GM18507 (cell line): Measurements from ENCODE around the gene PADI3.
"Not testable (repeated sequence)": the region's sequence is repeated elsewhere in the genome, so short reads cannot be mapped to it uniquely, and the experiment has no call there.

Source experiments
- DNase-seq: peaks from one replicate; pipeline ENCODE4 v3.0.0; 2011; ENCODE audit warnings: low read depth; ENCODE audit not compliant: insufficient read length; ENCODE audit errors: extremely low spot score
- FAIRE-seq: peaks from 2 replicates; lab custom pipeline; 2011; peaks lifted over from hg19 to GRCh38; lab: Jason Lieb, UNC

Gene PADI3

DNA sequence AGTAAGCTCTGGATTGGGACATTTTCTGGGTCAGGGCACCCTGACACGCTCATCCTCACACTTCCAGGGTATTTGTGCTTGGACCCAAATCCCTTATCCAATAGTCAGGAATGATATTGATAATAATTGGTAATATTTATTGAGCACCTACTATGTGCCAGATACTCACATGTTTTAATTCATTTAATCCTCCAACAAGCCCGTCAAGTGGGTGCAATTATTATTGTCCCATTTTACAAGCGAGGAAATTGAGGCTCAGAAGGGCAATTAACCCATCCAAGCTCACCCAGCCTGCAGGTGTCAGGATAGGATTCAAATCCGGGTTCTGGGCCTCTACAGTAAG is 11.4 kb upstream of the PADI3 start:
- no peak for DNase-seq
- no peak for FAIRE-seq

DNA sequence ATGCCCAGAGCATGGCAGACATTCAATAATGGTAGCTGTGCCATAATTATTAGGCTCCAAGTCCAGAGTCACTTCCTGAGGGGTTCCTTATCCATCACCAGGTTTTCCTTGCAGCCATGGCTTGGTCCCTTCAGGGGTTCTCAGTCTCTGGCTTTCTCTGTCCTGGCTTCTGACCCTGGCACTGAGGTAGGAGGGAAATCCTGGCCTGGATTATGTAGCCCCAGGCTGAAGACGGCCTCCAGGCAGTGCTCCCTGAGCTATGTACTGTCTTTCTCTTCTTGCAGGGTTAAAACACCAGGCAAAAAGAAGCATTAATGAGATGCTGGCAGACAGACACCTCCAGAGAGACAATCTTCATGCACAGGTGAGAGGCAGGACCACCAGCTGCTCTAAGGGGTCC is 9.5 kb upstream of the PADI3 start:
- FAIRE-seq (peak; percentile 42), DNase-seq (peak; percentile 46)

DNA sequence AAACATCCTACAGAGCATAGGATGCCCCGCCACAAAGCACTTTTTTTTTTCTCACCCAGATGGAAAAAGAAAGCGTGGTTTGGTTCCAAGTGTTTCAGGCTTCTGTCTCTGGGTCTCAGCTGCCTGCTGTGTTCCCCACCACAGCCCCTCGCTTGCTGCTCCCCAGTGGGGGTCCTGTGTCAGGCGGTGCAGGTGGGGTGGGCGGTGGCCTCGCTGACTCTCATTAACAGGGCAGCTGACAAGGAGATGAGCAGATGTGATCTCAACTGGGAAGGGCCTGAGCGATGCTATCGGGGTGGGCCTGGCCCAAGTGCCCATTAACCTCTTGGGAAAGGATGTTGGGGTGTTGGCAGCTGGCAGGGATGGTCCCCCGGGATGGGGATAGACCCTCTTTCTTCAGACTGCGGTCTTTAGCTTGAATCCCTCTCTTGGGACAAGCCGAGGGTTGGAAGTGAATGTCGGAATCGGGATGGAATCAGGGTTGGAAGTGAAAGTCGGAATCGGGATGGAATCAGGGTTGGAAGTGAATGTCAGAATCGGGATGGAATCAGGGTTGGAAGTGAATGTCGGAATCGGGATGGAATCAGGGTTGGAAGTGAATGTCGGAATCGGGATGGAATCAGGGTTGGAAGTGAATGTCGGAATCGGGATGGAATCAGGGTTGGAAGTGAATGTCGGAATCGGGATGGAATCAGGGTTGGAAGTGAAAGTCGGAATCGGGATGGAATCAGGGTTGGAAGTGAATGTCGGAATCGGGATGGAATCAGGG is 7.7 kb upstream of the PADI3 start:
- not testable (repeated sequence) for FAIRE-seq, DNase-seq

DNA sequence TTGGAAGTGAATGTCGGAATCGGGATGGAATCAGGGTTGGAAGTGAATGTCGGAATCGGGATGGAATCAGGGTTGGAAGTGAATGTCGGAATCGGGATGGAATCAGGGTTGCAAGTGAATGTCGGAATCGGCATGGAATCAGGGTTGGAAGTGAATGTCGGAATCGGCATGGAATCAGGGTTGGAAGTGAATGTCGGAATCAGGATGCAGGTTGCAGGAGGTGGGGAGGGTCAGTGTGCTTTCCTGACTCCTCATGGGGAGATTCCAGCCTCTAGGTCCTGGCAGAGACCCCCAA is 7.2 kb upstream of the PADI3 start:
- not testable (repeated sequence) for FAIRE-seq, DNase-seq

DNA sequence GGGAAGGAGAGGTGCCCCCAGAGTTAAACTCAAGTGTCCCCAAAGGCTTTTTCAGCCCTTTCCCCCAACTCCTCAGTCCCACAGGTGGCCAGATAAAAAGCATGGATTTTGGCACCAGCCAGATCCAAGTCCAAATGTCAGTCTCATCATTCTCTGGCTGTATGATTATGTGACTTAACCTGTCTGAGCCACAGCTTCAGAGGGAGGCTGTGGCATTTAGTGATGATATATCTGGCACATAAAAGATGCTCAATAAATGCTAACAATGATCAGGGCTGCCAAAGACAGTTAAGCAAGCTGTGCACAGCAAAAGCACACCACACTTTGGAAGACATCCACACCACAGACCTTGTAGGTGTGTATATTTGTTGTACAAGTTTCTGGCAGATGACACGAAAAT is 5.6 kb upstream of the PADI3 start:
- FAIRE-seq (no peak), DNase-seq (no peak)

DNA sequence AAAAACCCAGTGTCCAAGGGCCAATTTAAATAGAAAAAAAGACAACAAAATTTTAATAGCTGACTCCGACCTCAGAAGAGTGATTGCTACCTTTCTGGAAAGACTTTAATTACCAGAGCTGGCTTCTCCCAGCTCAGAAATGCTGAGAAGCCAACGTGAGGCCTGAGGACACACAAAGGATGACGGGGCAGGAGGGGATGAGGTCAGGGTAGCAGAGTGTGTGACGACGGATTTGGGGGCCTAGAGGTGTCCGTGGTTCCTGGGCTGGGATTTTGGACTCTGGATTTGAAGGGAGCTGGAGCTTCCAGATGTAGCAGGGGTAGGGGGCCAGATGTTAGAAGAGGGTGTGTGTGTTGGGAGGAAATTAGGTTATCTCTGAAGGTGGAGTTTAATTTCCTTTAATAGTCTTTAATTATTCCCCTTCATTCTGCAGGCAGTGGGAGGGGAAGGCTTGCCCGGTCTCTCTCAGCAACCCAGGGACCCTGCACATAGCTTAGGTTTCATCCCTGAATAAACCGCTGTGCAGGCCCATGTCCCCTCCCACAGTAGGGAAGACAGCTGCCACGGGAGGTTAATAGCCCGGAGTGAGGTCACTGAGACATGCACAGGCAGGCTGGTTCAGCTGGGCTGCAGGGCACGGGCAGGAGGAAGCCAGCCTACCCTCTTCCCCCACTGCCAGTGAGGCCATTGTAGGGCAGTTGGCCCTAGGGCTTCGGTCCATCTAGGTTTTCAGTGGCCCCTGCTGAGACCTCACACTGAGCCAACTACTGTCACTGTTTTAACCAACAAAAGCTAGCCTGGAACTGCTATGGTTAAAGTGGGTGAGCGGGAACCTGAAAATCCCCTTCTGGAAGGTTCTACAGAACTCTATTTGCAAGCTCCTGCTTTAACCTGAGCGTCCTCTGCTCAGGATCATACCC is 3.8 kb upstream of the PADI3 start:
- no peak for DNase-seq
- FAIRE-seq, result no peak

DNA sequence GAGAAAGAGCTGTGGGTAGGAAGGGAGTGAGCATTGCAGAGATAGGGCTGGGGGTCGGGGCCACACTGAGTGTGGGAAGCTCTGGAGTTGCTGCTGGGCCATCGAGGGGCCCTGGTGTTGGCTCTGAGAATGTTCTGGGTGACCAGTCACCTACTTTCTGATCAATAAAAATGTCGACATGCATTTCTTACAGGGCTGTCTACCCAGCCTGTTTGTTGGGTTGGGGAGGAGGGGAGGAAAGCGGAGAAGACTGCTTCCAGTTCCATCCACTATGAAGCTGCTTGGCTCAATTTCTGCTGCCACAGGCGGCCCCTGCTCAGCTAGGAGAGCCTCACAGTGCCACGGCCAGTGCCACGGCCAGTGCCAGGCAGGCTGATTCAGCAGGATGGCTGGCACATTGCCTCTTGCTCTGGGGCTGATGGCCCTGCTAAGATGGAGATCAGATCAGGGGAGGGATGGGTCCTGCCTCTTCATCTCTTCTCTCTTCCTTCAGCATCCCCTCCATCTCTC is 3.0 kb upstream of the PADI3 start:
- FAIRE-seq, result no peak
- no peak for DNase-seq

DNA sequence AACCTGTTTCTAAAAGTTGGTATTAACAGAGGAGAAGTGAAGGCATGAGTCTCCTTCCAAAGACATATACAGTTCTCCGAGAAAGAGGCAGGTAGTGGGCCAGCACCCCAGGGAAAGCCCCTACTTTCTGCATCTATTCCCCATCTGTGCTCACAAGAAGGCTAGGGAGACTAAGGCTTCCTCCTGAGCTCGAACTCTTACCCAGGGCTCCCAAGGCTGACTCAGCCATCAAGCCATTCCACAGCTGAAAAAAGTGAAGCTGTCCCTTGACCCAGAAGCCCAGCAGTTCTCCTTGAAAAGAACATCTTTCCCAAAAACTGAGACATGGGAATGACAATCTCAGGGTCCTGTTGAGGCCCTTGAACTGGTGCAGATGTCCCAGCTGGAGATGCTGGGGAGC is 1.9 kb upstream of the PADI3 start:
- FAIRE-seq (no peak), DNase-seq (no peak)

DNA sequence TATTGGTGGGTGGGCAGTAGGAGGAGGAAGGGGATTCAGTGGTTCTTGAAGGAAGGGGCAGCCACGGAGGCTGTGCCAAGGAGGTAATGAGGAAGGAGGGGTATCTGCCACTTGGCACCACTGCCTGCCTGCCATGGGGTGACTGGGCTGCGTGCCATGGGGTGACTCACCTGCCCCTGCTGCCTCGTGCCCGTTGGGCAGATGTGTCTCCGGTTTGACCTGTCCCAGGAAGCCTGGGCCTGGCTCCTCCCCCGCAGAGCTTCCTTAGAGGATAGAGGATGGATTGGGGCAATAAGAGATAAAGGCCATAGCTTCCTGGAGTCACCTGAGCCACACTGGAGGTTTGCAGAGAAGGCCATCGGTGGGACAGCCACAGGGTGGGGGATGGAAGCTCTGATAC is 1.7 kb downstream of the PADI3 start:
- DNase-seq (no peak), FAIRE-seq (no peak)

DNA sequence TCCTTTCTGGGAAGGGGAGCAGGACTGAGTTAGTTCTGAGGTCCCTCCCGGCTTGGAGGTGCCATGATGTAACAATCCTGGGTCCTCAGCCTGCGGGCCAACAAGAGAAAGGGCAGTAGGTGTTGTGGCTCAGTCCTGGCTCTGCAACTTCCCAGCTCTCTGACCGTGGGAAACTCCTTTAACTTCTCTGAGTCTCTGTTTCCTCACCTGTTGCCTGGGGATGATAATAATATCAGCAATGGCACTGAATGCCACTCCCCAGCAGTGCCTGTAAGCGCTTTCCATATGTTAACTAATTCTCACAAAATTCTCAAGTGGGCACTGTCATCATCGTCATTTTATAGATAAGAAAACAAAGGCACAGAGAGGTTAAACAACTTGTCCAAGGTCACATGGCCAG is 2.3 kb downstream of the PADI3 start:
- FAIRE-seq, result no peak
- no peak for DNase-seq

DNA sequence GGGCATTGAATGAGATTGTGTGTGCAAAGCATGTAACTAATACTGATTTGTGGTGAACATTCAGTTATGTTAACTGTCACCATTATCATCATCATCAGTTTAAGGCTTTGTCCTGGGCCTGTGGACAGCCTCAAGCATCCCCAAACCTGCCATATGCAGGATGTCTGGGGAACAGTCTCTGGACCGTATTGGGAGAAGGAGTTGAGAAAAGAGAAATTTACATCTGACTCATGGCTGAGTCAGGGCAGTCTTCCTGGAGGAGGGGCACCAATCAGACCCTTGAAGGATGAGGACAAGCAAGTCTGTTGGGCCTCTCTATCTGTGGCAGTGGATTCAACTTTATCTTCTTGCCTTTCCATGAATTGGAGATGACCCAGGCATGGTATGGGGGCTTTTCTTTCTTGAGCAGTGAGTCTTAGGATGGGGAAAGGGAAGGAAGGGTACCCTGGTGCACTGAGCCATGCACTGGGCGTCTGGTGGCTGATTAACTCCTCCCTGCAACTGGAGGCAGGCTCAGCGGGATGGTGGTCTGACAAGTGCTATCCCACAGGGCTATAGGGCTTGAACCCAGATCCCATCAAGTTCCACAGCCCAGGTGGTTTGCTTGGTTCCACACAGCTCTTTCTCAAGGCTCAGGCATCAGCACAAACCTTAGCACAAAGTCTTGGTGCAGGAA is 2.9 kb downstream of the PADI3 start:
- FAIRE-seq (no peak), DNase-seq (no peak)

DNA sequence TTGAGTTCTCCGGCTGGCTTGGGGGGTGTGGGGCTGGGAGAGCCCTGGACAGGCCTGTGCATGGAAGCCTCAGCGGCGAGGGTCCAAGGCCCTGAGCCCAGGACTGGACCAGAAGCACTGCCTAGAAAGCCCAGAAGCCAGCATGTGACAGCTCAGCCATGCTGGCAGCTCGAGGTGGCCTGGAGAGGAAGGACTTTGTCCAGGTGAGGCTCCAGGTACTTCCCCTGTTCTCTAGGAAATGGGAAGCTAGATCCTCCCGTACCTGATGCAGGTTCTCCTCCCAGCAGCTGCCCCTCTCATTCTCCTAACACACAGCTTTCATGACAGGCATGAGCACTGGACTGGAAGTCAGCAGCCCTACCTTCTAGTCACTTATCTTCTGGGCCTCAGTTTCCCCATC is 6.4 kb downstream of the PADI3 start:
- FAIRE-seq (no peak), DNase-seq (no peak)

DNA sequence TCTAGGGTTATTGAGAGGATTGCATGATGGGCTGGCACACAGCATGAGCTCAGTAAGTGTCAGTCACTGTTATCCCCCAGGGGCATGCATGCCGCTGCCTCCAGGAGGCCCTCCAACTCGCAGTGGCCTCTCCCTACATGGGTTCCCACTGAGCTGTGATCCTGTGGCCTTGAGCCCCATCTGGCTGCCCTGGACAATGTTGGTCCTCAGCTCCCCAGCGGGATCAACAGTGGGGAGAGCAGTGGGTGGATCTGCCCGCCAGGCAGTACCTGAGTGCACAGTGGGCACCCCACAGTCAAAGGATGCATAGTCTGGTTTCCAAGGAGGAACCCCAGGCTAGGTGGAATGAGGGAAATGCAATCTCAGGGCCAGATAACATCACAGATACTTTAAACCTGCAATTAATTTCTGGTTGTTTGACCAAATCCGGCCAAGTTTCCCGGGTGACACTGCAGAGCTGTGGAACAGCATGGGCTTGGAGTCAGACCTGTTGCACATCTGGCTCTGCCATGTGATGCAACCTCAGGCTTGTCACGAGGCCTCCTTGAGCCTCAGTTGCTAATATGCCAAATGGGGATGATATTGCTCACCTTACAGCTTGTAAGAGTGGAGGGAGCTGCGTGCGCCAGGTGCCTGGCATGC is 9.3 kb downstream of the PADI3 start:
- DNase-seq (no peak), FAIRE-seq (no peak)

DNA sequence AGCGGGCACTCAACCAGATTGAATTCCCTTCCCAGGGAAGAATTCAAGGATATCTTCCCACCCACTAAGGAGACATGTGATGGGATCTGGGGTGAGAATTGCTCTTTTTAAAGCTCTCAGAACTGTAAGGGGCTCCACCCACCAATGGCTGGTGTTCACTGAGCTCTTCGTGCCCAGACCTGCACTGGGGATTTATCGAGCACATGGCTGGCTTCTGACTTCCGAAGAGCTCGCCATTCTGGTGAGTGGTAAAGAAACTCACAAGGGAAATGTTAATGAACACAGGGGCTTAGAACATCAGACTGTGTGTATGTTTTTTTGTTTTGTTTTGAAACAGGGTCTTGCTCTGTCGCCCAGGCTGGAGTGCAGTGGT is 9.8 kb downstream of the PADI3 start:
- FAIRE-seq (no peak), DNase-seq (no peak)

DNA sequence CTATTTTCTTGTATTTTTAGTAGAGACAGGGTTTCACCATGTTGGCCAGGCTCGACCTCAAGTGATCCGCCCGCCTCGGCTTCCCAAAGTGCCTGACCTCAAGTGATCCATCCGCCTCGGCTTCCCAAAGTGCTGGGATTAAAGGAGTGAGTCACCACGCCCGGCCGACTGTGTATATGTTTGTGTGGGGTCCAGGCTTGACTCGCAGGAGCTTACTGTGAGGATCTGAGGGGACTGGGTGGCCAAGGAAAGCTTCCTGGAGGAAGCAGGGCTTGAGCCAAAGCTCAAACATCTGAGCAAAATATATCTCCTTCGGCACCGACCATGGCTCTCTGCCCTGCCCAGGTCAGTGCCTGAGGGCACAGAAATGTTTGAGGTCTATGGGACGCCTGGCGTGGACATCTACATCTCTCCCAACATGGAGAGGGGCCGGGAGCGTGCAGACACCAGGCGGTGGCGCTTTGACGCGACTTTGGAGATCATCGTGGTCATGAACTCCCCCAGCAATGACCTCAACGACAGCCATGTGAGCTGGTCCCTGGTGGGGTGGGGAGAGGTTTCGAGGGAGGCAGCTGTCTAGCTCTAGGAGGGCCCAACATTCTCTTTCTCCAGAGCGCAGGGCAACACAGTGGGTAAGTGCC is 10.5 kb downstream of the PADI3 start:
- no peak for FAIRE-seq

DNA sequence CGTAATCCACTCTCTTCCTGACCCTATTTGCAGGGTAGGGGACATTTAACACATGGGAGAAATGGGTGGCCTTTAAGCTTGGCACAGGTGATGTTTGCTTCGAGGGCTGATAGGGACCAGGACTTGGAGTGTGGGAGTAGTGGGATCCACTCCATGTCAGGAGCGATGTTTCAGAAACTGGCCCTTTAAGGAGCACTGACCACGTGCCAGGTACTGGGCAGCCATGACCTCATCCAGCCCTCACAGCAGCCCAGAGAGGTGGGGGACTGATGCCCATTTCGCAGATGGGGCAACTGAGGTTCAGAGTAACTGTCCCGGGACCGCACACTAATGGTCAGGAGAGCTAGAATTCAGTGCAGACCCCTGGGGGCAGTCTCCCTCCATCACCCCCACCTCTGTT is 11.4 kb downstream of the PADI3 start:
- FAIRE-seq (no peak), DNase-seq (no peak)

More for the DNA sequence above, 10.5 kb downstream of the PADI3 start:
- DNase-seq, result no peak

DNA sequence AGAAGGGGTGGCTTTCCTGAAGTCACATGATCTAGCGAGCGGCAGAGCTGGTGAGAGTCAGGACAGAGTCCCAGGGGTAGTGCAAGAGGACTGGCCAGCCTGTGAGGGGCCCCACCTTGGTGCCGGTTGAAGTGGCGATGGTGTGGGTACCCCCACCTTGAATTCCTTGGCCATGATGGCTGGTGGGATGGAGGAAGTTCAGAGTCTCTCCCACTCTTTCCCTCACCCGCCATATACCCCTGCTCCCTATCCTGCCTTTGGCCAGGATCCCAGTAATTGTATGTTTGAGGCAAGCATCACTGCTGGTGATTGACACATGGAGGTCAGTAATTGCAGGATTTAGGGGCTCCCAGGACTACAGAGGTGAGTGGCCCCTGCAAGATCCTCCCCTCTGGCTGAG is 11.8 kb downstream of the PADI3 start:
- DNase-seq (no peak), FAIRE-seq (no peak)

DNA sequence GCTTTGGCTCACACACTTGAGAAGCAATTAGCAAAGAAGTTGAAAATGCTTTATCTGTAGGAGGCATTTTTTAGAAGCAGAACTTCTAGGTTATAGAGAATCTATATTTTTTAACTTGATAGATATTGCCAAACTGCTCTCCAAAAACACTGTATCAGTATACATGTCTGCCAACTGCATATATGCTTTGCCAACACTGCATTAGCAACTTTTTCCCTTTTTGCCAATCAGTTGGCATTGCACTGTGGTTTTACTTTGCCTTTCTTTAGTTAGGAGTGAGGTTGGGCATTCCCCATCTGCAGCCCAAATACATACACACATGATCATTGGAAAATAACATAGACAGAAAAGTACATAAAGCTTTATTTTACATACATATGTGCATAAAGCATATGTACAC is 15.0 kb downstream of the PADI3 start:
- FAIRE-seq, result no peak

DNA sequence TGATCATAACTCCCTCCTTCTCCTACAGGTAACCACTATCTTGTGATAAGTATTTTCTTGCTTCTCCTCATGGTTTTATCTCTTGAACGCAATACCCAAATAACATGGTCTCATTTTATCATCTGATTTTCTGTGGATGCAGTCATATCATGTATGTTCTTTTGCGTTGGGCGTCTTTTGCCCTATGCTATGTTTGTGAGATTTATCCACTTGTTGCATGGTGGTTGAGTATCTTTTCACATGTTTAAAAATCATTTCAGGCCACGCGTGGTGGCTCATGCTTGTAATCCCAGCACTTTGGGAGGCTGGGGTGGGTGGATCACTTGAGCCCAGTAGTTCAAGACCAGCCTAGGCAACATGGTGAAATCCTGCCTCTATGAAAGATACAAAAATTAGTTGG is 15.6 kb downstream of the PADI3 start:
- DNase-seq, result no peak
- no peak for FAIRE-seq

More for the DNA sequence above, 15.0 kb downstream of the PADI3 start:
- DNase-seq, result no peak

DNA sequence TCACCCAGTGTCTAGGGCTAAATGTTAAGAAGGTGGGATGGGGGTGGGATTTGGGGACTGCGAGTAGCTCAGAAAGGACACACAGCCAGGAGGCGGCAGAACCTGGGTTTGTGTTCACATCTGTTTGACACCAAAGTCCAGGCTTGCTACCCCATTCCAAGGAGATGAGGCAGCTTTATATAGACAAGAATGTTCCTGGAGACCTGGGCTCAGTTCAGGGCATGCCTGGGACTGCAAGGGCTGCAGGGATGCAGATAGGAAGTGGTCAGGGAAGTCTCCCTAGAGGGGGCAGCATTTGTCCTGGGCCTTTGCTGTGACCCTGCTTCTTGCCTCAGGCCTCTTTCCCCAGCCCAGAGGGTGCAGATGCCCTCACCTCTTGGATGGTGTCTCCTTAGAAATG is 16.3 kb downstream of the PADI3 start:
- FAIRE-seq (no peak), DNase-seq (no peak)
